T follicular helper cell (primary cell): ENCODE results near the gene TMEM121.
A peak's percentile ranks its signal among the peaks of the same experiment; 100 is the strongest.

Experiments used
- DNase-seq: peaks from one replicate; pipeline ENCODE4 v3.0.0-alpha.2; 2020; ENCODE audit warnings: low read depth
- total RNA-seq, 2 experiments: gene quantifications; one replicate each; lab custom pipeline; 2026; lab: John Stamatoyannopoulos, UW

TMEM121 gene
- total RNA-seq: 1.4 to 5.4 reads per million in 2 experiments

- DNase-seq: no peak
Measured at GRCh38 chr14:105525861-105526775, at the start of gene TMEM121. Gene TMEM121, plus strand, starts transcription at chr14:105526583. Its CDS starts 2,252 bp downstream, at chr14:105528835.

DNA sequence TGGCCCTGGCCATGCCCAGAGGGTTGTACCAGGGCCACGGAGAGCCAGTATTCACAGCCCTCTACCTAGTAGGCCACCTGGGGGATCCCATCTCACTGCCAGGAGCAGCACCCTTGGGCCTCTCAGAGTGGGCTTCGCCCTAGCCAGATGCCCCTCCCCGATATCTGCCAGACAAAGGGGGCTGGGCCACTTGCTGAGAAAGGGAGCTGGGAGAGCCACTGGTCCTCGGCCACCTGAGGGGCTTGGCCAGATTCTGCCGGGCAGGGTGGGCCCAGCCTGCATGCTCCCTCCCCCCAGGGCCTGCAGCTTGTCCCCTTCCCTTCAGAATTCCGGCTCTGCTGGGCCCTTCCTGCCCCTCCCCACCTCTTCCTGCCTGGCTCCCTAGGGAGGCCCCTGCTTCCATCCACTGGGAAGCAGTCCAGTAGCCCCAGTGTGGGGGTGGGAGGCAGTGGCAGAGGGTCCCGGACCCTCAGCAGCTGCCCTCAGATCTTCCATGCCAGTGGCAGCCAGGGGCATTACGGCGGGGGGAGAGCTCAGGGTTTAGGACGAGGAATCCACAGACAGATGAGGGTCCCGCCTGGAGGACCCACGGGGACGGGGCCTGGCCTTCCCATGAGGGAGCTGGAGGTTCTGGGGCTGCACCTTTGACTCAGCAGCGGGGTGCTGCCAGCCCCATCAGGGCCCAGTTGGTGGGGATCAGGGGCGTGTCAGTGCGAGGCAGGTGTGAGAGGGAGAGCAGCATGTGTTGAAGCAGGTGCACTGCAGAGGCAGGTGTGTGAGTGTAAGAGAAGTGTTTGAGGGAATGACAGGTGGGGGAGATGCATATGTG, 49.3 kb upstream of the TMEM121 start:
- no peak for DNase-seq

DNA sequence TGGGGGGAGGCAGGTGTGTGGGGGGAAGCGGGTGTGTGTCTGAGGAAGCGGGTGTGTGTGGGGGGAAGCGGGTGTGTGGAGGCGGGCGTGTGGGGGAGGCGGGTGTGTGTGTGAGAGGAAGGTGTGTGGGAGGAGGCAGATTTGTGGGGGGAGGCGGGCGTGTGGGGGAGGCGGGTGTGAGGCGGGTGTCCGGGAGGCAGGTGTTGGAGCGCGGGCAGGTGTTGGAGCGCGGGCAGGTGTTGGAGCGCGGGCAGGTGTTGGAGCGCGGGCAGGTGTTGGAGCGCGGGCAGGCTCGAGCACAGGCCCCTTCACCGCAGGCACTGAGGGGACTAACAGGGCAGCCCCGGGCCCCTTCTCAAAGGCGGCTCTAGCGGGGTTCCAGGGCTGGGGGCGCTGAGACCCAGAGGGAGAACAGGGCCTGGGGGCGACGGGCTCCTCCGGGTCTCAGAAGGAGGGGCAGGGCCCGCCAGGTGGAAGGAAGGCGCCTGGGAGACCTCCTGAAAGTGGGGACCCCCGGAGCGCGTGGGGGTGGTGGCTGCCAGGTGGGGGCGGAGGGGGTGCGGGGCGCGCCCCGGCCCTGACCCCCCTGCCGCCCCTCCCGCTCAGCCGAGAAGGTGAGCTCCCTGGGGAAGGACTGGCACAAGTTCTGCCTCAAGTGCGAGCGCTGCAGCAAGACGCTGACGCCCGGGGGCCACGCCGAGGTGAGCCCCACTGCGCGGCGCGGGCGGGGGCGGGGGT, 48.6 kb upstream of the TMEM121 start:
- peak; percentile 77 for DNase-seq

DNA sequence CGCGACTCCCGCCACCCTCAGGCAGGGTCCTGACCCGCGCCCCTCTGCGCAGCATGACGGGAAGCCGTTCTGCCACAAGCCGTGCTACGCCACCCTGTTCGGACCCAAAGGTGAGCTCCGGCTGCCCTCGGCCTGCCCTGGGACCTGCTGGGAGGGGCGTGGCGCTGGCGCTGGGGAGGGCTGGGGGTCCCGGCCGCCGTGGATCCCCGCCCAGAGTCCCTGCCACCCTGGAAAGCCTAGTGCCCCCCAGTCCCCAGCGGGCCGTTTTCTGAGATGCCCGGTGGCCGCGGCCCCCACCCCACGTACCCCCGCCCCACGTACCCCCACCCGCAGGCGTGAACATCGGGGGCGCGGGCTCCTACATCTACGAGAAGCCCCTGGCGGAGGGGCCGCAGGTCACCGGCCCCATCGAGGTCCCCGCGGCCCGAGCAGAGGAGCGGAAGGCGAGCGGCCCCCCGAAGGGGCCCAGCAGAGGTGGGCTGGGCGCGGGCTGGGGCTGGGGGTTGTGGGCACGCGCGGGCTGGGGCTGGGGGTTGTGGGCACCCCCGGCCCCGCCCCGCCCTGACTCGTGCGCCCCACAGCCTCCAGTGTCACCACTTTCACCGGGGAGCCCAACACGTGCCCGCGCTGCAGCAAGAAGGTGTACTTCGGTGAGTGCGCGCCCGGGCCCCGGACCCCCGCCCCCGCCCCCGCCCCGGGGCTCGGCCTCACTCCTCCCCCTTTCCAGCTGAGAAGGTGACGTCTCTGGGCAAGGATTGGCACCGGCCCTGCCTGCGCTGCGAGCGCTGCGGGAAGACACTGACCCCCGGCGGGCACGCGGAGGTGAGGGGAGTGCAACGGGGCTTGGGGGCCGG, 47.8 kb upstream of the TMEM121 start:
- peak; percentile 49 for DNase-seq

DNA sequence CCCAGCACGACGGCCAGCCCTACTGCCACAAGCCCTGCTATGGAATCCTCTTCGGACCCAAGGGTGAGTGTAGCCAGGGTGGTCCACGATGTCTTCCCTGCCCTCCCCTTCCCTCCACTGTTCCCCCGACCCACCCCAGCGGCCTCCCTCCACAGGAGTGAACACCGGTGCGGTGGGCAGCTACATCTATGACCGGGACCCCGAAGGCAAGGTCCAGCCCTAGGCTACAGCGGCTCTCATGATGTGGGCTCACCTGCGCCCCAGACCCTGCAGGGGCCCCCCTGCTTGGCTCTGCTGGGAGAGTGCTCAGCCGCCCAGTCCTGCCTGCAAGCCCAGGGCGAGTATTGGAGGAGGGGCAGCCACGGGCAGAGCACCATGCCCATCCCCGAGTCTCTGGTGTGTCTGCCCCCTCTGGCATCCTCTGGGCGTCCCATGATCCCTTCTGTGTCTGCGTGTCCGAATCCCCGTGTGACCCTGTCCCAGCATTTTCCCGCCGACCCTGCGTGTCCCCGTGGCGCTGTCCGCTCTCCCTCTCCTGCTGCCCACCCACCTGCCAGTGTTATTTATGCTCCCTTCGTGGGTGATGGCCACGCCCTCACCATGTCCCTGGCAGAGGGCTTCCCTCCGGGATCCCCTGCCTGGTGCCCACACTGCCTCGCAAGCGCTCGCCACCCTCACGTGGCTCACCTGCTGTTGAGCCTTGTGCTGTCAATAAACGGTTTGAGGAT, 46.8 kb upstream of the TMEM121 start:
- DNase-seq: no peak

DNA sequence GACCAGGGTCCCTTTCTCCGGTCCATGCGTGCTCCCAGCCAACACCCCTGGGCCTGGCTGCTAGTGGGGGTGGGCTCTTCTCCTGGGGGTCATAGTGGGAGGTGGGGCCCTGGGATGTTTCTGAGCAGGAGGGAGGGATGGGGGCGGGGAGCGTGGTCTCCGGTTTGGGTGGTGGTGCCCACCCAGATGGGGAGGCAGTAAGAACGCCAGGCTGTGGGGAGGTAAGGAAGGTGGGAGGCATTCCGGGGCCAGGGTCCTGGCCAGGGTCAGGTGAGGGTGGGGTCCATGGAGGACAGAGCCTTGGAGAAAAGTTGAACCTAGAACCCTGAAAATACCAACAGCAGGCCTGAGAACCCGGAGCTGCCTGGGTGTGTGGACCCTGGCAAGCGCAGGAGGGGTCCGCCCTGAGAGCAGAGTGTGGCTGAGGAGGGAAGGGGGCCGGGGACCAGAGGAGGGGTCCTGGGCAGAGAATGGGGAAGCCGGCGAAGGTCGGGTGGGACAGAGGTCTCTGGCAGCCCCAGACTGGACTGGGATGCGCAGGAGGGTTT, 46.1 kb upstream of the TMEM121 start:
- no peak for DNase-seq

DNA sequence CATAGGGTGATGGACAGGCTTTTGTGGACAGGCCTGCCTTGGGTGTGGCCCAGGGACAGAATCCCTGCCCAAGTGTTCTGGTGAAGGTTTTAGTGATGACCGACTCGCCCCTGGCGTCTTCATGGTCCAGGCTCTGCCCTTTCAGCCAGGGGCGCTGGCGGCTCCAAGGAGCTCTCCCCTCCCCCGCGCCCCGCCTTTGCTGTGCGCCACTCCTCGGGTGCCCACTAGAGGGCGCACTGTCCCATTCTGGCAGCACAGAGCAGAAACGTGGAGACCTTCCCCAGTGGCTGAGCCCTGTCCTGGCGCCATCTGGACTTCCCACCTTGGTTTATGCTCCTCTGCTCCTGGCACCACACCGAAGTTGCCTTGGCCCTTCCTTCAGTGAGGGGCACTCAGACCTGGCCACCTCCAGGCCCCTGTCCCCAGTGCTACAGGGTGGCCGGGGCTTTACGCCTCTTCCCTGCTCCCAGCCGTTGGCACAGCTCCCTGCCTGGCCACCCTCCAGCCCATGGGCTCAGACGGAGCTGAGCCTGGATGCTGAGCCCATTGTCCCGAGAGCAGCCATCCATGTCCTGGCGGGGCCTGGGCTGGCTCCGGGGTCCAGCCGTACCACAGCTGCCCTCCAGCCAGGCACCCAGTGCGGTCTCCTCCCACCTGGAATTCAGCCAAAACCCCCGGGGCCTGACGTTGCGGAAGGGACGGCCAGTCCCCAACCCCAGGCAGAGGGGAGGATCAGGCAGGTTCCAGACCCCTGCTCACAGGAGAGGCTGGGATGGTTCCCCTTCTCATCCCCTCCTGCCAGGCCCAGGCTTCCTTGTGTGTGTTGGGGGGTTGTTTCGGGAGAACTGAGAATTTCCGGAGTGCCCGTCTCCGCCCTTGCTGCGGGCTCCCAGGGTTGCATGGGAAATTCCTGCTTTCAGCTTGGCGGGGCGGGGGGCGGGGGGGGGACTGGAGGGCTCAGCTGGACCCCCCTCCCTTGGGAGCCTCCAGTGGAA, 45.3 kb upstream of the TMEM121 start:
- peak; percentile 85 for DNase-seq

- DNase-seq: peak; percentile 97
Measured at GRCh38 chr14:105481886-105482457, 44.4 kb upstream of the TMEM121 start.

DNA sequence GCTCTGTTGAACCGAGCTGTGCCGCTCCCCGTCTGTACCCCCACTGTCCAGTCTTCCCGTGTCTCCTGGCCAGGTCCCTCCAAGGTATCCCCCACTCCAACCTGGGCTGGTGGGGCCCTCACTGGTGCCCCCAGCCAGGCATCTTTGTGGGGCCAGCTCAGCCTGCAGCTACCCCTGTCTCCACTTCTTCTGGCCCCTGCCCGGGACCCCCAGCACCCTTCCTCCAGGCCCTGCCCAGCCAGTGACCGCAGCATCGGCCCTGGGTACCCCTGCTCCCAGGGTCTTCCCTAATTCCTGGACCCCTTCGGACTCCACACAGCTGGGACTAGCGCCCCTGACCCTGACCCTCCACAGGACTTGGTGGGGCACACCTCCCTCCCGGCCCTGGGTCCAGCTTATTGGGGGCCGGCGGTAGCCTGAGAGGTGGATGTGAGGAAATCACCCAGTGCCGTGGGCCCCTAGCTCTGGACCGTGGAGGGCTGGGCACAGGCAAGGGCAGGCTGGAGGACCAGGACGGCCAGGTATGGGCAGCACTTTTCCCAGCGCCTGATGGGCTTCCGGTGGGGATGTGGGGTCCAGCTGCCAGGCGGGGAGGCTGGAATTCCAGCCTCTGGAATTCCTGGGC, 43.8 kb upstream of the TMEM121 start:
- no peak for DNase-seq

GRCh38 chr14:105483300-105484068, 42.9 kb upstream of the TMEM121 start:
- DNase-seq: no peak

DNA sequence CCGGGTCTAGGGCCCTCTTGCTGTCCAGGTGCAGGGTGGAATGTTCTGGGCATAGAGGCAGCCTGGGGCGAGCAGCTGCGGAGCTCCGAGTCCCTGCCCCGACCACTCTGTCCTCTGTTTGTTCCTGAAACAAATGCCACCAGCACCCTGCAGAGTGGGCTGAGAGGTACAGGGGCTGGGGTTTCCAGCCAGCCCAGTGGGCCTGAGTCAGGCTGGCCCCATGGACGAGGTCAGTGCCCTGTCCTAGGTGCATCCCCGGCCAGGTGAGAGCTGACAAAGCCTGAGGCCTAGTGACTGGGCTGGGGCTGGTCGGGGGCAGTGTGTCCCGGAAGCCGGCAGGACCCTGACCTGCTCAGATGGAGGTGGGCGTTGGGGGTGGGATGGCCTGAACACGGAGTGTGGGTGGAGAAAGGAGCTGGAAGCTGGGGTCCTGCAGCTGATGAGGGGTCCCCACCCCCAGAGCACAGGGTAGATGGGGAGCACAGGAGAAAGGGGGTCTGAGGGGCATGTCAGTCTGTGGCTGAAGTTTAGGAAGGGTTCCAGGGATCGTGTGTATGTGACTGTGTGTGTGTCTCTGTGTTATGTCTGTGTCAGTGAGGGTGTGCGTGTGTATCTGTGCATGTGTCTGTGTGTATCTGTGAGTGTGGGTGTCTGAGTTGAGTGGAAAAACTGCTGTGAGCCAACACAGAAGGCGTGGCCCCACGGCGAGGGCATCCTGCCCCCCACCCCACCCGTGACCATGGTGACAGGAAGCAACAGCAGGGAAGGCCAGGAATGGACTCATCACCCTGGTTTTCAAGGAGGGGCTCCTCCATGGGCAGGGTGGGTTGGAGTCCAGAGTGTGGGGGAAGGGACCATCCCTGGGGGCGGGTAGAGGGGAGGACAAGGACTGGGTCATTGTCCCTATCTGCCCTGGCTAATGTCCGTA, 42.0 kb upstream of the TMEM121 start:
- DNase-seq: peak; percentile 59

GRCh38 chr14:105484997-105485393, 41.4 kb upstream of the TMEM121 start:
- no peak for DNase-seq

DNA sequence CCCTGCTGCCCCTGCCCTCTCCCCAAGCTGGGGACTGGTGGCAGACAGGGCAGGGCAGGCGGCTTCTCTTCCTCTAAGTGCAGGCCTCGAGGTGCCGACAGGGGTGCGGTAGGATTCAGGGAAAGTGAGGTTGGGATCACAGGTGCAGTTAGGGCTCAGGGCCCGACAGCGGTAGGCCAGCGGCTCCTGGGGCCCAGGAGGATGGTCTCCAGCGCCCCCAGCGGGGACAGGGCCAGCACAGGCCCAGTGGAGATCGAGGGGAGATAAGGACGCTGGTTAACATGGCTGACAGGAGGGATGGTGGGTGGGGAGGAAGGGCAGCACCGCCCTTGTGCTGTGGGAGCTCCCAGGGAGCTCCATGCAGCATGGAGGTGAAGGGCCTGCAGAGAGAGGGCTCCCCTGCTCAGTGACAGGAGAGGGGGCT, 40.6 kb upstream of the TMEM121 start:
- DNase-seq: no peak

DNA sequence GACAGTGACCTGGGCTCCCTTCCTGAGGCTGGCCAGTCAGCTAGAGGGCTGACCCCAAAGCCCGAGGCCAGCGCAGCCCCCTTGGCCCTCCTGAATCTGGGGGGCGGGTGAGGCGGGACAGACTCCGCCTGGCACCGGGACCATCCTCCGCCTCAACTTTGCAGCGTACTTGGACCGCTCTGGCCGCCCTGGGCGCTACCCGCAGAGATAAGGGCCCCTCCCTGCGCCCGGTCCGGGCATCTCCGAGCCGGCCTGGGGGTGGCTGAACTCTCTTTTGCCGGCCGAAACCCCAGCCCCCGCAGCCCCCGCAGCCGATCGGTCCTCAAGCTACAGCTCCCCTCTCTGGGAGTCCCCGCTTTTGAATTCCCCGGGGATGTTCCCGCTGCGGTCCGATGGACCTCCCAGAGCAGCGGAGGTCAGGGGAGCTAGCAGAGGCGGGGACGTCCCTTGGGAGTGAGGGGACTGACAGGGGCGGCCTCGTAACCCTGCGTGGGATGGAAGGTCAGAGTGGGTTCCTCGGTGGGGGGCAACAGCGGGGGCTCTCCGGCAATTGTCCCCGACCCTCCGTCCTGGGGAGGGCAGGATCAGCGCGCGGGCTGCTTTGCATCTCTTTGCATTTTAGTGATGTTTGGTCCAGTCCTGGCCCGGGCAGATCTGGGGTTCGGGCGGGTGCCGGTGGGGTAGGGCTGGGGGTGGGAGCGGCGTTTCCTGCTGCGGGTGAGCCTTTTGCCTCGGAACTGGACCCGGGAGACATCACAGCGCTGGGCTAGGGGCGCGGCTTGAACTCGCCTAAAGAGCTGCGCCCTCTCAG, 40.0 kb upstream of the TMEM121 start, which contains the start of gene CRIP1:
CRIP1 (plus strand) TSS at position 724 of the 811 bp plus-strand sequence. CDS start 374 bp downstream, outside the sequence.
- no peak for DNase-seq

DNA sequence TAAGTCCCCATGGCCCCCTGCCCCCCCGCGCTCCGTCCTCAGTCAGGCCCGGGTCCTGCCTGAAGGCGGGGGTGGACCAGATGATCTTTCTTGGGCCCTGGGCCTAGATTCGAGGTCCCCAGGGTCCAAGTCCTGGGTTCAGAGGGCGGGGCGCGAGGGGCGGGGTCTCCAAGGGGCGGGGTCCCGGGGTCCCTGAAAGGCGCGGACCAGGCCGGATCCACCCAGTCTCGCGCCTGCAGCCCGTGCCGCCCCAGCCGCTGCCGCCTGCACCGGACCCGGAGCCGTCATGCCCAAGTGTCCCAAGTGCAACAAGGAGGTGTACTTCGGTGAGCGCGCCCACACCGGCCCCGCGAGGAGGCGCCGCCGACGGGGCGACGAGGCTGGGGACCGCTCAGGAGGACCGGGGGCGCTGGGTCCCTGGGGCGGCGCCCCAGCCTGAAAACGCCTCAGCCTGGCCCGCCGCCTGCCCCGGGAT, 39.4 kb upstream of the TMEM121 start:
- DNase-seq: no peak
